Panc1 (cell line): Measurements from ENCODE around the gene POLR1H.
A peak's percentile ranks its signal among the peaks of the same experiment; 100 is the strongest.

ENCODE experiments used
- CTCF ChIP-seq: fragments of 450-650 bp; IDR thresholded peaks from 2 replicates; pipeline ENCODE4 v1.5.1; 2017; ENCODE audit warnings: mild to moderate bottlenecking
- POLR2AphosphoS5 ChIP-seq: IDR thresholded peaks from 2 replicates; pipeline ENCODE4 v1.6.1; 2012; ENCODE audit warnings: mild to moderate bottlenecking, low read depth, low read length, moderate library complexity
- REST ChIP-seq, 2 experiments: IDR thresholded peaks; 2 replicates each; pipeline ENCODE4 v1.6.1; 2011 to 2012; ENCODE audit warnings: low read depth in 2 of 2, control low read depth in 1 of 2, low read length in 1 of 2, mild to moderate bottlenecking in 1 of 2, moderate library complexity in 1 of 2; ENCODE audit not compliant: insufficient read depth in 1 of 2
- SIN3A ChIP-seq: IDR thresholded peaks from 2 replicates; pipeline ENCODE4 v1.6.1; 2012; ENCODE audit warnings: low read depth, mild to moderate bottlenecking, low read length, moderate library complexity, borderline replicate concordance; ENCODE audit not compliant: insufficient read depth
- TCF7L2 ChIP-seq: IDR thresholded peaks from 2 replicates; pipeline ENCODE4 v1.6.1; 2011; ENCODE audit warnings: mild to moderate bottlenecking, low read depth, low read length, inconsistent platforms

DNA sequence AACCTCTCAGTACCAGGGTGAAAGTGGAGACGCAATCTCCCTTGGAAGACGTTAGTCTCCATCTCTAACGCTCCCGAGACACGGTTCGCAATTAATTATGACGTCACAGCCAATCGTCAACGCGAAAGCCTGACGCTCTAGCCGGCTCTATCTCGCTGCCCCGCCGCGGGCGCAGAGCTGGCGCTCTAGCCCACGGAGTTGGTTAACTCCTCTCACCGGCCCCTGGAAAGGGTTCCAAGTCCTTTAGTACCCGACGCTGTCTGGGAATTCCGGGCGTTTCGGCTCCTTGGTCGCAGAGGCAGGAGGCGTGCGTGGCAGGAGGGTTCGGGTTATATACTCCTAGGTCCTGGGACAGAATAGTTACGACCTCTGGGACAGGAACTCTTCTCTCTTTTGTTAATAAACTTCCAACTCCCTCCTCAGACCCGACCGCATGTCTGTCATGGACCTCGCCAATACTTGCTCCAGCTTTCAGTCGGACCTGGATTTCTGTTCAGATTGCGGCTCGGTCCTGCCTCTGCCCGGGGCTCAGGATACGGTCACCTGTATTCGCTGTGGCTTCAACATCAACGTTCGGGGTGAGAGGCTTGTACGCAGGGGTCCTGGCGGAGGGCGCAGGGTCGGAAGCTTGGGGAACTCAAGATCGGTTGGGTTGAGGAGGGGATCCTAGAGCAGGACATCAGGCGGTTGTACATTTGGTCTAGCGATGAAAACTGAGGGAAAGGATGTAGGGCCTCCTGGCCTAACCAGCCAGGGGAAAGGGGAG is at the start of gene POLR1H:
- TF ChIP-seq CTCF = no peak
- TF ChIP-seq SIN3A = peak; percentile 95
- TF ChIP-seq REST (IDR thresholded peaks at IDR 0.05; ENCODE audit: insufficient read depth in 1 of 2, low read depth in 2 of 2, low read length in 1 of 2) = no peak
- peak; percentile 98 for TF ChIP-seq POLR2AphosphoS5
- TF ChIP-seq TCF7L2 = no peak
